Activated B cell treated with CpG ODN at 0.5 μM for 24 hours (primary cell): ENCODE results near the gene COPZ2. TPM values are rescaled to one million over a fixed set of nuclear protein-coding genes. Genes with fewer than 3 reads are reported as not detected.
"Not testable (repeated sequence)": the region's sequence is repeated elsewhere in the genome, so short reads cannot be mapped to it uniquely, and the experiment has no call there.

Experiments
- ATAC-seq: fragments of 200-7000 bp; cut with Tn5 transposase; one replicate; pipeline ENCODE4 v1.10.0; 2021; ENCODE audit warnings: low read depth, mild to moderate bottlenecking, moderate library complexity
- CTCF ChIA-PET: fragments of 350-600 bp; sonication (Branson Sonifier 250); formaldehyde crosslinking; loops from one replicate; lab custom pipeline; 2021; ENCODE audit warnings: antibody characterized with exemption; lab: Charles Lee
- POLR2A ChIA-PET: fragments of 350-600 bp; sonication (Branson Sonifier 250); formaldehyde crosslinking; loops from one replicate; lab custom pipeline; 2021; ENCODE audit warnings: antibody characterized with exemption; lab: Charles Lee
- DNase-seq: peaks from one replicate; pipeline ENCODE4 v3.0.0; 2022
- H3K27ac Mint-ChIP-seq: one replicate; pipeline ENCODE4 v1.8.0; 2020; ENCODE audit warnings: mixed read lengths
- H3K27me3 Mint-ChIP-seq: one replicate; pipeline ENCODE4 v1.8.0; 2021; ENCODE audit warnings: mixed read lengths
- H3K36me3 Mint-ChIP-seq: one replicate; pipeline ENCODE4 v1.8.0; 2021; ENCODE audit warnings: low read depth, mixed read lengths
- H3K4me1 Mint-ChIP-seq: one replicate; pipeline ENCODE4 v1.8.0; 2021; ENCODE audit warnings: mixed read lengths
- H3K4me3 Mint-ChIP-seq: one replicate; pipeline ENCODE4 v1.8.0; 2020; ENCODE audit warnings: mild to moderate bottlenecking, mixed read lengths
- H3K9me3 Mint-ChIP-seq: one replicate; pipeline ENCODE4 v1.8.0; 2020; ENCODE audit warnings: mixed read lengths
- intact Hi-C: fragments of 100-400 bp; cut with micrococcal nuclease; formaldehyde crosslinking; loops from one replicate; pipeline ENCODE4 v1.15.1; 2024
- total RNA-seq: library from RNA; stranded (reverse); gene quantifications from 2 replicates; pipeline ENCODE4 v1.2.3, GENCODE V29; 2022
- TF ChIP-seq, protein P1 (sequence below): fragments of 200-600 bp; IDR thresholded peaks from one replicate; pipeline ENCODE4 v1.8.0; 2022; ENCODE audit warnings: antibody characterized with exemption, mild to moderate bottlenecking

Gene COPZ2
- total RNA-seq, 1 donor from 2014 or later: 3.3 TPM

DNA sequence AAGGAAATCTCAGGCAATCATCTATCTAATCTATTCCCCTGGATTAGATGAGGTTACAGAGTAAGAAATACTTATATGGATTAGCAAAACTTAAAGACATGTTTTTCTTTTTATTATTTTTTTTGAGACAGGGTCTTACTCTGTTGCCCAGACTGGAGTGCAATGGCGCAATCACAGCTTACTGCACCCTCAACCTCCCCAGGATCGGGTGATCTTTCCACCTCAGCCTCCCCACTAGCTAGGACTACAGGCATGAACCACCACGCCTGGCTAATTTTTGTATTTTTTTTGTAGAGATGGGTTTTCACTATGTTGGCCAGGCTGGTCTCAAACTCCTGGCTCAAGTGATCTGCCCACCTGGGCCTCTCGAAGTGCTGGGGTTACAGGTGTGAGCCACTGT is 7.3 kb upstream of the COPZ2 start:
- ATAC-seq (no peak), DNase-seq (no peak)
- Mint-ChIP-seq H3K27ac (no peak overlapping the region), H3K27me3 (no peaks in the 10 kb centered on the region), H3K4me1 (peaks cover 32% of the 10 kb centered on the region), H3K36me3 (peaks cover 15% of the 10 kb centered on the region), H3K4me3 (no peak overlapping the region), H3K9me3 (no peaks in the 10 kb centered on the region)
- CTCF ChIA-PET: no interaction called here
- intact Hi-C loops: loop anchor here (5.0 kb wide), 1 partner anchor 1147 kb away; no protein-coding TSS in a partner anchor
- TF ChIP-seq, protein P1, sequence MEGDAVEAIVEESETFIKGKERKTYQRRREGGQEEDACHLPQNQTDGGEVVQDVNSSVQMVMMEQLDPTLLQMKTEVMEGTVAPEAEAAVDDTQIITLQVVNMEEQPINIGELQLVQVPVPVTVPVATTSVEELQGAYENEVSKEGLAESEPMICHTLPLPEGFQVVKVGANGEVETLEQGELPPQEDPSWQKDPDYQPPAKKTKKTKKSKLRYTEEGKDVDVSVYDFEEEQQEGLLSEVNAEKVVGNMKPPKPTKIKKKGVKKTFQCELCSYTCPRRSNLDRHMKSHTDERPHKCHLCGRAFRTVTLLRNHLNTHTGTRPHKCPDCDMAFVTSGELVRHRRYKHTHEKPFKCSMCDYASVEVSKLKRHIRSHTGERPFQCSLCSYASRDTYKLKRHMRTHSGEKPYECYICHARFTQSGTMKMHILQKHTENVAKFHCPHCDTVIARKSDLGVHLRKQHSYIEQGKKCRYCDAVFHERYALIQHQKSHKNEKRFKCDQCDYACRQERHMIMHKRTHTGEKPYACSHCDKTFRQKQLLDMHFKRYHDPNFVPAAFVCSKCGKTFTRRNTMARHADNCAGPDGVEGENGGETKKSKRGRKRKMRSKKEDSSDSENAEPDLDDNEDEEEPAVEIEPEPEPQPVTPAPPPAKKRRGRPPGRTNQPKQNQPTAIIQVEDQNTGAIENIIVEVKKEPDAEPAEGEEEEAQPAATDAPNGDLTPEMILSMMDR: no peak
- POLR2A ChIA-PET: interaction anchor here (0.7 to 2.5 kb wide), 3 partner anchors 7 to 19 kb away, joined by 4 to 11 read pairs (median 4); no protein-coding TSS in a partner anchor

DNA sequence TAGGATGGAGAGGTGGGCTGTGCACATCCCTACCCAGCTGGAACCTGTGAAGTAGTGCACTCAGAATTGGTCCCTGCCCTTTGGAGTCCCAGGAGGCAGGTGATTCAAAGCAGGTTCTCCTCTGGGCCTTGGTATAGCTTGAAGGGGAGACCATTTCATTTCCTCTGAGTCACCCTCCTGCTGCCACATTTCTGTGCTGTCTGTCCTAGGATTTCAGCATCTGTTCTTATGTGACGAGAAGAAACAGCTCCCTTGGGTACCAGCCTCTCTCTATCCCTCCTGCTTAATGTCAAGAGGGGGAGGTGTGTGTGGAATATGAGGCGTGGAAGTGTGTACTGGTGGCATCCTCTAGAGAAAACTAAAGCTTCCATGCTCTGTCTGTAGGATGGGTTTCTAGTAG is 5.6 kb upstream of the COPZ2 start:
- peak overlapping the region; percentile 12 for H3K27ac Mint-ChIP-seq
- TF ChIP-seq, protein P1: no peak
- DNase-seq (no peak), ATAC-seq (no peak)
- ChIA-PET POLR2A (interaction anchor here (0.7 to 2.5 kb wide), 5 partner anchors 11 to 60 kb away, joined by 3 to 11 read pairs (median 3); no protein-coding TSS in a partner anchor), CTCF (interaction anchor here (0.6 to 1.2 kb wide), 4 partner anchors 16 to 69 kb away, joined by 3 to 6 read pairs (median 3); no protein-coding TSS in a partner anchor)
- peaks cover 5% of the 10 kb centered on the region for H3K36me3 Mint-ChIP-seq
- no peak overlapping the region for H3K4me3 Mint-ChIP-seq
- H3K4me1 Mint-ChIP-seq: peaks cover 27% of the 10 kb centered on the region
- H3K27me3 Mint-ChIP-seq: no peaks in the 10 kb centered on the region
- H3K9me3 Mint-ChIP-seq: no peaks in the 10 kb centered on the region
- intact Hi-C loops: no loop called here

- H3K36me3 Mint-ChIP-seq: no peaks in the 10 kb centered on the region
- intact Hi-C loops: loop anchor here (1.0 kb wide), 1 partner anchor 17 kb away; no protein-coding TSS in a partner anchor
- no peak overlapping the region for H3K27ac Mint-ChIP-seq
- peaks cover 5% of the 10 kb centered on the region for H3K27me3 Mint-ChIP-seq
- TF ChIP-seq, protein P1: no peak
- POLR2A ChIA-PET: interaction anchor here (0.9 to 2.1 kb wide), 4 partner anchors 9 to 16 kb away, joined by 3 to 7 read pairs (median 6); partner anchors contain the start of gene NFE2L1
- DNase-seq (no peak), ATAC-seq (peak; percentile 7)
- H3K9me3 Mint-ChIP-seq: no peaks in the 10 kb centered on the region
- peak overlapping the region; percentile 85 for H3K4me3 Mint-ChIP-seq
- peaks cover 20% of the 10 kb centered on the region for H3K4me1 Mint-ChIP-seq
- CTCF ChIA-PET: no interaction called here
These were observed 1.1 kb upstream of the COPZ2 start for GRCh38 chr17:48038687-48039086.

DNA sequence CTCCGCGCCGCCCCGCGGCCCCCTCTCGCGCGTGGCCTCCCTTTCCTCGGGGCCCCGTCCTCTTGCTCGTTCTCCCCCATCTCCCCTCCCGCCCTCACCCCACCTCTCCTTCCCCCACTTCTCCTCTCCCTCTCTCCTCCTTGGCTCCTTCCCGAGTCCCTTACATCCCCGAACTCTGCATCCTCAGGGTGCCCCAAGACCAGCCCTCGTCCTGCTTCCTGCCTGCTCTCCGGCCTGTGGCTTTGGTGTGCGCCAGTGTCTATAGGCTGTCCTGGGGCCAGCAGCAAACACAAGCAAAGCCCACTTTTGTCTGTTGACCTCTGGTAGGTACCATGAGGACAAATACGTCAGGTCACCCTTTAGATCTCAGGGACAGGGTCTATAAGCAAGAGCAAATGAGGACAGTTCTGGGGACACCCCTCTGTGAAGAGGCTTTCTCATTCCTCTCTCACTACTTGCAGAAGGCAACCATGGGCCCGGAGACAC is 284 bp upstream of the COPZ2 start:
- H3K9me3 Mint-ChIP-seq: no peaks in the 10 kb centered on the region
- peaks cover 11% of the 10 kb centered on the region for H3K27me3 Mint-ChIP-seq
- ChIA-PET CTCF (interaction anchor here (2.5 to 2.6 kb wide), 2 partner anchors 18 to 42 kb away, joined by 8 to 9 read pairs; no protein-coding TSS in a partner anchor), POLR2A (interaction anchor here (0.6 to 2.7 kb wide), 6 partner anchors 9 to 22 kb away, joined by 3 to 27 read pairs (median 7); partner anchors contain the start of gene NFE2L1)
- H3K36me3 Mint-ChIP-seq: no peaks in the 10 kb centered on the region
- intact Hi-C loops: loop anchor here (1.0 kb wide), 4 partner anchors 10 to 36 kb away; partner anchors contain the start of gene NFE2L1
- no peak overlapping the region for H3K27ac Mint-ChIP-seq
- peaks cover 14% of the 10 kb centered on the region for H3K4me1 Mint-ChIP-seq
- peak overlapping the region; percentile 85 for H3K4me3 Mint-ChIP-seq
- DNase-seq (no peak), ATAC-seq (no peak)
- TF ChIP-seq, protein P1: no peak

- TF ChIP-seq, protein P1: no peak
- DNase-seq (no peak), ATAC-seq (no peak)
- H3K9me3 Mint-ChIP-seq: no peaks in the 10 kb centered on the region
- no peaks in the 10 kb centered on the region for H3K36me3 Mint-ChIP-seq
- intact Hi-C loops: loop anchor here (1.0 kb wide), 3 partner anchors 10 to 38 kb away; partner anchors contain the start of gene NFE2L1
- ChIA-PET CTCF (interaction anchor here (0.8 to 3.1 kb wide), 11 partner anchors 10 to 71 kb away, joined by 3 to 20 read pairs (median 3); partner anchors contain the start of genes NFE2L1 and SNX11), POLR2A (interaction anchor here (1.6 to 2.7 kb wide), 2 partner anchors 12 to 32 kb away, joined by 3 to 27 read pairs; partner anchors contain the start of gene NFE2L1)
- H3K4me3 Mint-ChIP-seq: peak overlapping the region; percentile 86
- H3K27me3 Mint-ChIP-seq: peaks cover 23% of the 10 kb centered on the region
- H3K27ac Mint-ChIP-seq: no peak overlapping the region
- H3K4me1 Mint-ChIP-seq: peaks cover 14% of the 10 kb centered on the region
These were observed 933 bp downstream of the COPZ2 start for GRCh38 chr17:48036693-48037035.

DNA sequence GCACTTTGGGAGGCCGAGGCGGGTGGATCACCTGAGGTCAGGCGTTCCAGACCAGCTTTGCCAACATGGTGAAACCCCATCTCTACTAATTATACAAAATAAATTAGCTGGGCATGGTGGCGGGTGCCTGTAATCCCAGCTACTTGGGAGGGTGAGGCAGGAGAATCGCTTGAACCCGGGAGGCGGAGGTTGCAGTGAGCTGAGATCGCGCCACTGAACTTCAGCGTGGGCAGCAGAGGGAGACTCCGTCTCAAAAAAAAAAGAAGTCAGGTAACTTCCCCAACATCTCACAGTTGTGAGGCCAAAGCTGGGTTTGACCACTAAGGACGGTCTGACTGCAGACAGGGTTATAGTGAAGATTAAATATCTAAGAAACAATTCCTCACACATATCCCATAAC is 2.9 kb downstream of the COPZ2 start:
- DNase-seq, H3K9me3 Mint-ChIP-seq, H3K4me3 Mint-ChIP-seq, H3K36me3 Mint-ChIP-seq, ATAC-seq, H3K27ac Mint-ChIP-seq, intact Hi-C loops: not testable (repeated sequence)
- POLR2A ChIA-PET: interaction anchor here (0.7 to 1.3 kb wide), 2 partner anchors 8 to 22 kb away, joined by 3 to 4 read pairs; no protein-coding TSS in a partner anchor
- Mint-ChIP-seq H3K4me1 (peaks cover 14% of the 10 kb centered on the region), H3K27me3 (peaks cover 32% of the 10 kb centered on the region)
- CTCF ChIA-PET: interaction anchor here (1.2 to 3.1 kb wide), 2 partner anchors 8 to 39 kb away, joined by 3 to 20 read pairs; no protein-coding TSS in a partner anchor
